Adrenal gland (tissue), 12 donors: Measurements from ENCODE around the gene ADAMTS17. TPM values are rescaled to one million over a fixed set of nuclear protein-coding genes. Genes with fewer than 3 reads are reported as not detected.

Source experiments
- DNase-seq, 7 donors: peaks; one replicate each; pipeline ENCODE4 v3.0.0-alpha.2; 2019 to 2020
- H3K27ac ChIP-seq, 5 donors: fragments of 200-600 bp; sonication (generic) in 4 of 5; 1 replicate in 3 of 5; 2 replicates in 2 of 5; pipeline versions ENCODE4 v1.5.1 to v1.8.0; 2016 to 2020; ENCODE audit warnings: mild to moderate bottlenecking in 1 of 5
- H3K27me3 ChIP-seq: fragments of 200-600 bp; 2 replicates; pipeline ENCODE4 v1.8.0; 2021
- H3K36me3 ChIP-seq, 2 donors: fragments of 200-600 bp; replicated peaks in 1 of 2; 1 replicate in 1 of 2; 2 replicates in 1 of 2; pipeline versions ENCODE4 v1.5.1 to v1.8.0; 2018 to 2022
- H3K4me1 ChIP-seq, 2 donors: fragments of 200-600 bp; replicated peaks in 1 of 2; 1 replicate in 1 of 2; 2 replicates in 1 of 2; pipeline versions ENCODE4 v1.5.1 to v1.8.0; 2018 to 2021
- H3K4me3 ChIP-seq, 4 donors: fragments of 200-600 bp; sonication (generic) in 3 of 4; one replicate each; pipeline ENCODE4 v1.5.1; 2016 to 2018
- H3K9me3 ChIP-seq, 3 donors: fragments of 200-600 bp; sonication (generic) in 1 of 3; replicated peaks in 1 of 3; 1 replicate in 2 of 3; 2 replicates in 1 of 3; pipeline versions ENCODE4 v1.5.1 to v1.8.0; 2016 to 2021
- CTCF ChIP-seq, 6 experiments: fragments of 450-650 bp in 4 of 6; fragments of 200-600 bp in 2 of 6; sonication (generic) in 1 of 6; IDR thresholded peaks; 1 replicate in 5 of 6; 2 replicates in 1 of 6; pipeline versions ENCODE4 v1.5.1 to v1.8.0; 2016 to 2021; ENCODE audit warnings: antibody characterized with exemption in 6 of 6, mild to moderate bottlenecking in 2 of 6, moderate library complexity in 1 of 6
- POLR2A ChIP-seq, 2 donors: fragments of 450-650 bp; IDR thresholded peaks; one replicate each; pipeline ENCODE4 v1.6.1; 2017; ENCODE audit warnings: antibody characterized with exemption in 2 of 2, mild to moderate bottlenecking in 2 of 2, moderate library complexity in 1 of 2
- WGBS, 4 donors: extraction: QIAGEN DNeasy Blood & Tissue Kit in 2 of 4; methylation state at CpG; one replicate each; pipeline versions ENCODE4 v1.1.5 to v1.1.7; 2013 to 2017; 5-methylcytosine and 5-hydroxymethylcytosine counted together
- intact Hi-C, 2 donors: fragments of 100-400 bp; cut with DNase I; formaldehyde crosslinking; loops; one replicate each; pipeline versions ENCODE4 v1.14.1 to v1.15.0; 2022 to 2023
- polyA plus RNA-seq, 3 donors: library from polyadenylated mRNA; stranded (reverse); fragments of 200-250 nt in 2 of 3; fragments of 350-450 nt in 1 of 3; fragmentation: Illumina TruSeq in 1 of 3; extraction: RNeasy Lipid Tissue Mini Kit (QIAGEN cat#74804) in 1 of 3; gene quantifications; one replicate each; pipeline ENCODE4 v1.2.3, GENCODE V29; 2013 to 2014
- total RNA-seq, 9 donors: library from RNA; depleted of rRNA in 4 of 9; stranded (reverse); fragments of >200 nt in 4 of 9; fragments of 120-200 nt in 1 of 9; fragmentation: NEBNext Ultra II Directional in 1 of 9; extraction: Animal tissue kit (Norgen Biotek cat#: 25700) in 1 of 9; gene quantifications; one replicate each; pipeline versions ENCODE4 v1.1.0 to v1.2.4, GENCODE V29; 2013 to 2023
- donor health status: healthy with polysubstance abuse.
- donor health status: Bipolar disorder and iron deficiency.
- donor health status: DM: yes; HTN: yes; CAD: no.
- donor health status: DM: no; HTN: no; CAD: no.
- donor health status: DM: no; HTN: no; CAD: no.
- donor health status: DM: yes; HTN: yes; CAD: no.

The ADAMTS17 gene
- total and polyA plus RNA-seq, 12 donors: 0.51 to 14.8 (median 2.9) TPM

DNA sequence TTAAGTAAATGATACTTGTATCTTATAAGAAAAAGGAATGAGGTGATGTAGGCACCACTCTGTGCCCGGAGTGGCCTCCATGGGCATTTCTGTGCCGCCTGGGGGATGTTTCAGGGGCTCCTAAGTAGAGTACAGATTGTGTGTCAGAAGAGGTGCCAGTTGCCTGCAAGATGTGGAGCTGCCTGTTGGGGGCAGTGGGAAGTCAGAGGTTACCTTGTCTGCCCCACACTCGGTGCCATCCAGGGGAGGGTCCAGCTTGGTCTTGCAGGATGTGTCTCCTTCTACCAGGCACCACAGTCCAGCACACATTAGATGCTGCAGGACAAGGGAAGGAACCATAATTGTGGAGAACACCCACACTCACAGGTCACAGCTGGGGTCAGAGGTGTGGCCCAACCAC, 208.8 kb downstream of the ADAMTS17 start:
- no peak for DNase-seq
- no peaks in the 10 kb centered on the region for H3K36me3 ChIP-seq
- no peak overlapping the region for H3K4me3 ChIP-seq
- H3K27me3 ChIP-seq: no peaks in the 10 kb centered on the region
- H3K4me1 ChIP-seq: no peaks in the 10 kb centered on the region
- no peaks in the 10 kb centered on the region for H3K9me3 ChIP-seq
- intact Hi-C loops: loop anchor here (10.0 kb wide), 2 partner anchors 198 to 202 kb away; no protein-coding TSS in a partner anchor
- no peak overlapping the region for H3K27ac ChIP-seq
- 76 to 86% (median 84%) methylated on average over 3 of the region's 3 CpGs for WGBS, 4 donors
- TF ChIP-seq CTCF (IDR thresholded peaks at IDR 0.05): peak in 1 of 6 experiments; percentile 19
- no peak for TF ChIP-seq POLR2A (IDR thresholded peaks at IDR 0.05)

DNA sequence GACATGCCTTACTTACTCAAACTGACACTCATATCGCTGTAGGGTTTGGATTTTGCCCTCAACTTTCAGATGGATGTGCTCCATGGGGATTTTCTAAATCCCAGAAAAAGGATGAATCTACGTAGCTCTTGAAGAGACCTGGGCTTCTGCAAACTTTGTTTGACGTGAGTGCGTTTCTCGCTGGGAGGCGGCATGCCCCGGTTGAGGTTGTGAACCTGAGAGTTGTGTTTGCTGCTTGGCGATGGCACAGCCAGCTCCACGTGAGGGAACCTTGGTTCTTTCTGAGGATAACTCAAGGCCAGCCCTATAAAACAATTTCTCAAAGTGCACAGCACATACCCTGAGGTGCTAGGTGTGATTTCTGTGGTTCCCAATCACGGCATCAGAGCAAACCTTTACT, 209.5 kb downstream of the ADAMTS17 start:
- TF ChIP-seq CTCF (IDR thresholded peaks at IDR 0.05): no peak
- no peak for TF ChIP-seq POLR2A (IDR thresholded peaks at IDR 0.05)
- H3K9me3 ChIP-seq: no peaks in the 10 kb centered on the region
- H3K4me3 ChIP-seq: no peak overlapping the region
- H3K27me3 ChIP-seq: no peaks in the 10 kb centered on the region
- WGBS, 4 donors: 88 to 93% (median 90%) methylated on average over 10 of the region's 10 CpGs
- no peaks in the 10 kb centered on the region for H3K36me3 ChIP-seq
- no peaks in the 10 kb centered on the region for H3K4me1 ChIP-seq
- intact Hi-C loops: loop anchor here (10.0 kb wide), 2 partner anchors 198 to 202 kb away; no protein-coding TSS in a partner anchor
- no peak for DNase-seq
- no peak overlapping the region for H3K27ac ChIP-seq

GRCh38 chr15:100131321-100132224, 210.2 kb downstream of the ADAMTS17 start:
- peak; percentile 59 to 76 (median 69) for DNase-seq
- peak overlapping the region in 1 of 4 donors; percentile 33 for H3K4me3 ChIP-seq
- intact Hi-C loops: loop anchor here (10.0 kb wide), 2 partner anchors 197 to 203 kb away; no protein-coding TSS in a partner anchor

More at GRCh38 chr15:100131321-100132224, 210.2 kb downstream of the ADAMTS17 start:
- TF ChIP-seq CTCF (IDR thresholded peaks at IDR 0.05): peak; percentile 9 to 56 (median 46)
- peak in 1 of 2 donors; percentile 10 for TF ChIP-seq POLR2A (IDR thresholded peaks at IDR 0.05)
- Histone ChIP-seq H3K4me1 (no peaks in the 10 kb centered on the region), H3K36me3 (no peaks in the 10 kb centered on the region), H3K9me3 (no peaks in the 10 kb centered on the region), H3K27ac (peak overlapping the region in 1 of 5 donors; percentile 35), H3K27me3 (no peaks in the 10 kb centered on the region)
- WGBS, 4 donors: 58 to 77% (median 62%) methylated on average over 11 to 25 of the region's 25 CpGs
